OCI-LY7 (cell line): Measurements from ENCODE around the gene NCAPD2. TPM values are rescaled to one million over a fixed set of nuclear protein-coding genes. Genes with fewer than 3 reads are reported as not detected.

Experiments used
- BruUV-seq: library from RNA; stranded (reverse); fragments of 400-500 nt; replicated peaks from 2 replicates; lab custom pipeline; 2021; lab: Mats Ljungman, UMichigan
- CTCF ChIA-PET: fragments of 300-600 bp; sonication (Branson Sonifier 250); formaldehyde crosslinking; loops from one replicate; lab custom pipeline; 2022; ENCODE audit warnings: antibody characterized with exemption; ENCODE audit not compliant: unreplicated experiment; lab: Charles Lee
- POLR2A ChIA-PET: fragments of 300-600 bp; sonication (Branson Sonifier 250); formaldehyde crosslinking; loops from one replicate; lab custom pipeline; 2022; ENCODE audit warnings: antibody characterized with exemption; lab: Charles Lee
- DNase-seq: peaks from one replicate; pipeline ENCODE4 v3.0.0-alpha.2; 2015; ENCODE audit warnings: low spot score
- H2AFZ ChIP-seq: fragments of 200-600 bp; sonication (generic), shearing (Covaris generic); 2 replicates; pipeline ENCODE4 v1.6.1; 2014; ENCODE audit warnings: mild to moderate bottlenecking, antibody characterized with exemption, low read length, moderate library complexity
- H3K27ac ChIP-seq: fragments of 200-600 bp; sonication (generic); 2 replicates; pipeline ENCODE4 v1.5.1; 2014; ENCODE audit warnings: mixed run types, low read depth, mild to moderate bottlenecking, moderate library complexity, low read length, inconsistent platforms; ENCODE audit not compliant: poor library complexity, severe bottlenecking
- H3K36me3 ChIP-seq: fragments of 200-600 bp; sonication (generic); 2 replicates; pipeline ENCODE4 v1.6.1; 2014; ENCODE audit warnings: mild to moderate bottlenecking, antibody characterized with exemption, low read length, moderate library complexity, mixed read lengths; ENCODE audit not compliant: insufficient read depth
- H3K4me1 ChIP-seq: fragments of 200-600 bp; sonication (generic); 2 replicates; pipeline ENCODE4 v1.5.1; 2014; ENCODE audit warnings: mild to moderate bottlenecking, low read length; ENCODE audit not compliant: insufficient read depth, poor library complexity, severe bottlenecking
- H3K4me2 ChIP-seq: fragments of 200-600 bp; sonication (generic); 2 replicates; pipeline ENCODE4 v1.6.1; 2014; ENCODE audit warnings: mild to moderate bottlenecking, low read length
- H3K4me3 ChIP-seq: fragments of 200-600 bp; sonication (generic); 2 replicates; pipeline ENCODE4 v1.5.1; 2014; ENCODE audit warnings: mild to moderate bottlenecking, low read depth, low read length; ENCODE audit not compliant: poor library complexity, severe bottlenecking
- H3K79me2 ChIP-seq: fragments of 200-600 bp; sonication (generic); 2 replicates; pipeline ENCODE4 v1.6.1; 2016; ENCODE audit warnings: low read depth, mild to moderate bottlenecking, low read length, moderate library complexity, mixed read lengths; ENCODE audit not compliant: insufficient read depth
- H3K9me2 ChIP-seq: fragments of 200-600 bp; sonication (generic); 2 replicates; pipeline ENCODE4 v1.6.1; 2016; ENCODE audit warnings: mild to moderate bottlenecking, low read length, mixed read lengths; ENCODE audit not compliant: insufficient read depth
- H3K9me3 ChIP-seq: fragments of 200-600 bp; sonication (generic); 2 replicates; pipeline ENCODE4 v1.6.1; 2014; ENCODE audit warnings: mild to moderate bottlenecking, mixed run types, low read length, mixed read lengths
- H4K20me1 ChIP-seq: fragments of 200-600 bp; sonication (generic); 2 replicates; pipeline ENCODE4 v1.6.1; 2014; ENCODE audit warnings: mild to moderate bottlenecking, antibody characterized with exemption, low read length, moderate library complexity, mixed read lengths; ENCODE audit not compliant: insufficient read depth
- CTCF ChIP-seq: fragments of 200-600 bp; sonication (generic); conservative IDR thresholded peaks from 2 replicates; pipeline ENCODE4 v1.5.1; 2014; ENCODE audit warnings: mild to moderate bottlenecking, antibody characterized with exemption, low read length, moderate library complexity, mixed read lengths
- EZH2phosphoT487 ChIP-seq: fragments of 200-600 bp; sonication (generic); IDR thresholded peaks from 2 replicates; pipeline ENCODE4 v1.6.1; 2018; ENCODE audit warnings: low read depth, borderline replicate concordance, mild to moderate bottlenecking, mixed run types, antibody characterized with exemption, low read length, moderate library complexity, mixed read lengths
- intact Hi-C: fragments of 100-400 bp; cut with micrococcal nuclease; formaldehyde crosslinking; loops from one replicate; pipeline ENCODE4 v1.10.0; 2022; ENCODE audit not compliant: unreplicated experiment
- total RNA-seq, 2 experiments: library from RNA; depleted of rRNA in 1 of 2; stranded (reverse); fragments of >200 nt in 1 of 2; shearing (Covaris generic) in 1 of 2; gene quantifications; 2 replicates each; pipeline ENCODE4 v1.2.3, GENCODE V29; 2014 to 2022

The NCAPD2 gene
- total RNA-seq, 2 experiments from 2014 or later, result 157 to 225 TPM

- Histone ChIP-seq H3K79me2 (no peaks in the 10 kb centered on the region; the same call in 1 of the 2 replicates), H3K9me3 (no peaks in the 10 kb centered on the region), H4K20me1 (no peaks in the 10 kb centered on the region), H3K4me3 (peak overlapping the region; percentile 44), H2AFZ (no peak overlapping the region), H3K9me2 (no peaks in the 10 kb centered on the region), H3K27ac (peak overlapping the region; percentile 93), H3K36me3 (peaks cover 93% of the 10 kb centered on the region), H3K4me1 (peaks cover 57% of the 10 kb centered on the region), H3K4me2 (peak overlapping the region; percentile 80)
- BruUV-seq, result no TSS peak
- ChIA-PET POLR2A (interaction anchor here (0.5 to 8.2 kb wide), 18 partner anchors 7 to 179 kb away, joined by 3 to 112 read pairs (median 4); partner anchors contain the start of genes CD27, GAPDH, TAPBPL and VAMP1), CTCF (interaction anchor here (0.6 to 2.2 kb wide), 5 partner anchors 9 to 36 kb away, joined by 3 to 10 read pairs (median 7); no protein-coding TSS in a partner anchor)
- intact Hi-C loops, result loop anchor here (1.0 to 5.0 kb wide), 3 partner anchors 14 to 139 kb away; no protein-coding TSS in a partner anchor
- peak; percentile 96 for DNase-seq
- TF ChIP-seq EZH2phosphoT487 (no peak), CTCF (no peak; the same call in 1 of the 2 replicates)
Observed at GRCh38 chr12:6461401-6462233, 32.3 kb upstream of the NCAPD2 start.

DNA sequence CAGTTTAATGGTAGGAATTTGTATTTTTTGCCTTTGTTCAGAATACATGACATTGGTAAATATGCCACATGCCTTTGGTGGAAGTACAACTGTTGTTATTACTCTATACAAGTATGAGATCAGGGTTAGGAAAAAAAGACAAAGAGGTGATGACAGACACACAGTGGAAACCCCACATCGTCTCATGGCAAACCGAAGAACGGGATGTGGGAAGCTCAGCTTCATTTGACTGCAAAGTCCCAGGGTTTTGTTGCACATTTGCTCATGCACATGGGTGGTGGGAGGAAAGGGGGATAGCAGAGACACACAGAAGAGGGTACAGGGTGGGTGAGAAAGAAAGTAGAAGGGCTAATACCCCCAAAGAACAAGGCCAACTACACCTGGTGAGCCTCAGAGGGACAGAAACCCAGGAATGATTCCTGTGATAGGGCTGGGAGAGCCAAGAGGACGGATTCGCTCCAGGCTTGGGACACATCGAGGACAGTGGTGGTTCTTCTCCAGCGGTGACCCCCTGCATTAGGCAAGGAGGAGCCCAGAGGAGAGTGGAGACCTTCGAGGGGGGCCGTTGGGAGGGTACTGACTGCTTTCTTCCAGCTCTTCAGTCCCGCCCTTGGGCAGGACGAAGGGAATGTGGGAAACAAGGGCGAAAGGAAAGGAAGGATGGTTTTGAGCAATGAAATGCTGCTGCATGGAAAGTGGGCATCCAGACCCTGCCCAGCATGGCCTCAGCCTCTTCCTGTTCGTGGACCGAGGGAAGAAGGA, 31.5 kb upstream of the NCAPD2 start:
- ChIA-PET POLR2A (interaction anchor here (0.7 to 8.2 kb wide), 12 partner anchors 8 to 123 kb away, joined by 3 to 112 read pairs (median 7); partner anchors contain the start of genes CD27, GAPDH, TAPBPL and VAMP1), CTCF (interaction anchor here (0.6 to 1.0 kb wide), 3 partner anchors 33 to 311 kb away, joined by 3 to 7 read pairs (median 3); no protein-coding TSS in a partner anchor)
- H3K9me2 ChIP-seq, result no peaks in the 10 kb centered on the region
- H3K9me3 ChIP-seq, result no peaks in the 10 kb centered on the region
- peaks cover 93% of the 10 kb centered on the region for H3K36me3 ChIP-seq
- TF ChIP-seq CTCF (no peak), EZH2phosphoT487 (no peak)
- H3K4me2 ChIP-seq, result peak overlapping the region; percentile 80
- H2AFZ ChIP-seq, result no peak overlapping the region
- DNase-seq, result no peak
- peaks cover 57% of the 10 kb centered on the region for H3K4me1 ChIP-seq
- TSS peak; percentile 20 for BruUV-seq
- intact Hi-C loops, result loop anchor here (5.0 kb wide), 1 partner anchor 140 kb away; no protein-coding TSS in a partner anchor
- H4K20me1 ChIP-seq, result no peaks in the 10 kb centered on the region
- peak overlapping the region; percentile 24 for H3K4me3 ChIP-seq
- H3K79me2 ChIP-seq, result no peaks in the 10 kb centered on the region; the same call in 1 of the 2 replicates
- peak overlapping the region; percentile 93 for H3K27ac ChIP-seq
